ENCODE results near the gene LCTL. TPM values are rescaled to one million over a fixed set of nuclear protein-coding genes. Genes with fewer than 3 reads are reported as not detected.

LCTL gene
- total RNA-seq, 1 experiment from 2014 or later, result not detected

- DNase-seq (ENCODE audit: low read depth, low spot score), result no peak
- intact Hi-C loops (cut with micrococcal nuclease; ENCODE audit: unreplicated experiment), result loop anchor here (5.0 kb wide), 1 partner anchor 111 kb away; the partner anchor contains the start of gene MAP2K1
- CTCF ChIA-PET, result interaction anchor here (1.1 kb wide), 1 partner anchor 162 kb away, joined by 3 read pairs; no protein-coding TSS in a partner anchor
- Histone ChIP-seq H3K27me3 (ENCODE audit: control insufficient read depth, insufficient read depth, low read length) (no peaks in the 10 kb centered on the region), H3K4me1 (ENCODE audit: control insufficient read depth, insufficient read depth, low read length) (peaks cover 47% of the 10 kb centered on the region), H3K36me3 (ENCODE audit: control insufficient read depth, insufficient read depth, low read length) (peaks cover 50% of the 10 kb centered on the region), H3K4me3 (ENCODE audit: low read depth in 2 of 2, low read length in 2 of 2) (no peak overlapping the region), H3K27ac (ENCODE audit: low read length) (no peak overlapping the region), H3K9me3 (ENCODE audit: control insufficient read depth, insufficient read depth, low read depth, low read length) (no peaks in the 10 kb centered on the region)
- POLR2A ChIA-PET, result interaction anchor here (0.6 to 0.7 kb wide), 3 partner anchors 59 to 1715 kb away, joined by 3 to 4 read pairs (median 3); partner anchors contain the start of gene MAP2K1
- no peak for ATAC-seq
- in situ Hi-C loops (cut with HindIII; ENCODE audit: low pct_unique_long_range_greater_than_20kb, low sequenced_read_pairs), result no loop called here
- BruUV-seq (replicated peaks), result no TSS peak
- TF ChIP-seq POLR2AphosphoS5 (IDR thresholded peaks at IDR 0.05; ENCODE audit: low read depth, low read length), result peak; percentile 22; the same call in 1 of the 2 replicates
- no peak for TF ChIP-seq REST (IDR thresholded peaks at IDR 0.05; ENCODE audit: insufficient read depth in 1 of 2, low read depth in 2 of 2, low read length in 1 of 2)
- TF ChIP-seq CTCF (IDR thresholded peaks at IDR 0.05), result no peak
- 0 out of 2 replicates have a peak, but pooled peaks have one; percentile 46 for TF ChIP-seq SIN3A (IDR thresholded peaks at IDR 0.05; ENCODE audit: borderline replicate concordance, insufficient read depth, low read depth, low read length)
- TF ChIP-seq TCF7L2 (IDR thresholded peaks at IDR 0.05; ENCODE audit: low read depth, low read length), result no peak
Measured at GRCh38 chr15:66498501-66499386, 67.1 kb downstream of the LCTL start.

Other genes with a start within 250 kb of the LCTL start
- gene TIPIN, start 209.3 kb downstream of the LCTL start, total RNA-seq (2021; ENCODE audit: unreplicated experiment), result 19.7 TPM
- gene MAP2K1, start 179.1 kb downstream of the LCTL start, total RNA-seq (2021; ENCODE audit: unreplicated experiment), result 67.9 TPM
- gene SNAPC5, start 68.2 kb downstream of the LCTL start, total RNA-seq (2021; ENCODE audit: unreplicated experiment), result 36.4 TPM
- gene RPL4, start 61.1 kb downstream of the LCTL start, total RNA-seq (2021; ENCODE audit: unreplicated experiment), result 2,268 TPM
- gene ZWILCH, start 60.7 kb downstream of the LCTL start, total RNA-seq (2021; ENCODE audit: unreplicated experiment), result 39.9 TPM
- 45.9 TPM for gene SMAD6, start 136.2 kb upstream of the LCTL start, total RNA-seq (2021; ENCODE audit: unreplicated experiment)